Putamen (tissue), 1 donor: ENCODE data around the gene PI16.

Source experiments
- DNase-seq: peaks from one replicate; pipeline ENCODE4 v3.0.0-alpha.2; 2016; ENCODE audit warnings: low spot score

The PI16 gene, protein sequence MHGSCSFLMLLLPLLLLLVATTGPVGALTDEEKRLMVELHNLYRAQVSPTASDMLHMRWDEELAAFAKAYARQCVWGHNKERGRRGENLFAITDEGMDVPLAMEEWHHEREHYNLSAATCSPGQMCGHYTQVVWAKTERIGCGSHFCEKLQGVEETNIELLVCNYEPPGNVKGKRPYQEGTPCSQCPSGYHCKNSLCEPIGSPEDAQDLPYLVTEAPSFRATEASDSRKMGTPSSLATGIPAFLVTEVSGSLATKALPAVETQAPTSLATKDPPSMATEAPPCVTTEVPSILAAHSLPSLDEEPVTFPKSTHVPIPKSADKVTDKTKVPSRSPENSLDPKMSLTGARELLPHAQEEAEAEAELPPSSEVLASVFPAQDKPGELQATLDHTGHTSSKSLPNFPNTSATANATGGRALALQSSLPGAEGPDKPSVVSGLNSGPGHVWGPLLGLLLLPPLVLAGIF

DNA sequence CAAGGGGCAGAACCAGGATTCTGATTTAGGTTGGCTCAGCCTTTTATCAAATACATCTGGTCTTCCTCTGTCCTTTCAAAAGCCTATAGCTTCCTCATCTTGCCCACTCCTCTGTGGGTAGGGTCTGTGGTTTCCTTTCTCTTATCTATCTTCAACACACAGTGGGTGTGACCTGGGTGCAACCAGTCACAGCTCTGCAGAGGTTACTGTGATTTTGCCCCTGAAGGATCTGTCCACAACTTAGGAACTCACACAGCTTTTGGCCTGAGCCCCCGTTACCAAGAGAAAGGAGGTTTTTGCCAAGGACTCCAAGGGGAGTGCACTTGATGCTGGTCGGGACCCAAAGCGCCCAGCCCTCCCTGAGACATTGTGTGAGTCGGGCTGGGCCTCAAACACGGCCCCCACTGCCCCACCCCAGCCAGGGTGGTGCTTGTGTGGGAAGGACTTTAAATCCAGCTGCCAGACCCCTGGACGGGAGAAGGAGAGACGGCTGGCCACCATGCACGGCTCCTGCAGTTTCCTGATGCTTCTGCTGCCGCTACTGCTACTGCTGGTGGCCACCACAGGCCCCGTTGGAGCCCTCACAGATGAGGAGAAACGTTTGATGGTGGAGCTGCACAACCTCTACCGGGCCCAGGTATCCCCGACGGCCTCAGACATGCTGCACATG, at the start of gene PI16:
PI16 (plus strand) TSS at position 477 of the 670 bp plus-strand sequence; CDS start at position 500, 23 bp downstream.
- no peak for DNase-seq

DNA sequence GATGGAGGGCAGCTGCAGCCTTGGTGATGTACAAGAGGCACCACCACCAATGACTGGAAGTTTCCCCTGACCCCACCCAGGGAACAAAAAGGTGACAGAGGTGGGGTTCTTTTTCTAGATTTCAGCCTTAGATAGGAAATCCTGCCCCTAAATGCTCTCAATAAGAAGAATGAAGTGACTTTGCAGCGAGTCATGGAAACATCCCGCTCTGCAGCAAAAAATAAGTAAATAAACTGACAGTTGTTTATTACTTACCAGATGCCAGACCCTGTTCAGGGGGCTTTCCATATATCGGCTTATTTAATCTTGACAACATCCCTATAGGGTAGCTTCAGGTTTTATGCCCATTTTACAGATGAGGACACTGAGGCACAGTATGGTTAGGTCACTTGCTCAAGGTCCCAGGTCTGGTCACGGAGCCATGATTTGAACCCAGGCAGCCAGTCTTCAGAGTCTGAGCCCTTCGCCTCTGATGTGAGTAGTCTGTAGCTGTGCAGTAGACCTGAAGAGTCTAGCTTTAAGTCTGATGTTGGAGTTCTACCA, 49.6 kb upstream of the PI16 start:
- no peak for DNase-seq

DNA sequence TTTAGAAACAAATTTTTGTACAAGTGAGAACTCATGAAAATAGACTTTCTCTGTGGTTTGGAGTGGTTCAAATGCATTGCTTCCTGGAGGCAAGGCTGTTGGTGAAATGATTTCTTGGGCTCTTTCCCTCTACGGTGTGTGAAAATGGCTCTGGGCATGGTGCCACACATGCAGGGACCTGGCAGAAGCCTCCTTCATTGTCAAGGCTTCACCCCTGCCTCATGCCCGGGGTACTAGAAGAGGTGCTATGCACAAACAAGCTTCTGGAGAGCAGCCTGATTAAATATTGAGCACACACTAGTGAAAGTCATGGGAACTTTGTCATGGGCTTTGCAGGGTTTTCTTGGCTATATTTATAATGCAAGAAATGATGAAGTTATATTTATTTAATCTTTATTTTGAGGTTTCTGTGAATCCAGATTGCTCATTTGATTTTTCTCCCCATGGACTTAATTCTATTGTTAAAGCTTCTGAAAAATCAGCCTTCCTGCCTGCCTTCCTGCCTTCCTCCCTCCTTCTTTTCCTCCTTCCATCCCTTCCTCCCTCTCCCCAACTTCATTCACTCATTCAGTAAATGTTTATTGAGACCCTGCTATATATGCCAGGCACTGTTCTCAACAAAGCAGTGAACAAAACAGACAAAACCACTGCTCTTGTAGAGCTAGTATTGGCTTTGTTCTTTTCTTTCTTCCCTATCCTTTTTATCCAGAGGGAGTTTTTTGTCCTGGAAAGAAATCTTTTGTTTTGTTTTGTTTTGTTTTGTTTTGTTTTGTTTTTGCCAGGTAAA, 47.8 kb upstream of the PI16 start:
- no peak for DNase-seq

DNA sequence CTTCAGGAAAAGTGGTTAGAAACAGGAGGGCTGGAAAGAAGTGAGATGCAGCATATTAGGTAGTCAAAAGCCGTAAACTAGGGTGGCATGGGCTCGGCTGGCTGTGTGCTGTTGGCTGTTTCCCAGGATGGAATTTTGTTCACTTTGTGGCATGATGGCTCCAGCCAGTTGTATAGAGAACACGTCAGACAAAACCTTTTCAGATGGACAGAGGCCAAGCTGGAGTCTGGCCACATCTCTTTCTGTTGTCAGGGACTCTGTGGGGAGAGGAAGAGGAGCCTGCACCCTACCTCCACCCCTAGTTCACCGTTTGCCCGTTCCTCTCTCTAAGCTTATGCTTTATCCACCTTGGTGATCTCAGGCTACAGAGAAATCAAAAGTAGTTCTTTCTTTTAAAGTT, 46.8 kb upstream of the PI16 start:
- DNase-seq = no peak

DNA sequence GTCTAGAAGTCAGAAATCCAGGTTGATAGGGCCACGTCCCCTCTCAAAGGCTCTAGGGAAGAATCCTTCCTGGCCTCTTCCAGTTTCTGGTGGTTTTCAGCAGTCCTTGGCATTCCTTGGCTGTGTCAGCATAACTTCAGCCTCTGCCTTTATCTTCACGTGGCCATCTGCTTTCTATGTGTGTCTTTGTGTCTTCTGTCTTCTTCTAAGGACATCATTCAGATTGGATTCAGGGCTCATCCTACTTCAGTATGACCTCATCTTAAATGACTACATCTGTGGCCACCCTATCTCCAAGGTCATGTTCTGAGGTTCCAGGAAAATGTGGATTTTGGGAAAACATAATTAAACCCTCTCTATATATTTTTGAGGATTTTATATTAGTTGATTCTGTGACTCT, 45.8 kb upstream of the PI16 start:
- DNase-seq = no peak

DNA sequence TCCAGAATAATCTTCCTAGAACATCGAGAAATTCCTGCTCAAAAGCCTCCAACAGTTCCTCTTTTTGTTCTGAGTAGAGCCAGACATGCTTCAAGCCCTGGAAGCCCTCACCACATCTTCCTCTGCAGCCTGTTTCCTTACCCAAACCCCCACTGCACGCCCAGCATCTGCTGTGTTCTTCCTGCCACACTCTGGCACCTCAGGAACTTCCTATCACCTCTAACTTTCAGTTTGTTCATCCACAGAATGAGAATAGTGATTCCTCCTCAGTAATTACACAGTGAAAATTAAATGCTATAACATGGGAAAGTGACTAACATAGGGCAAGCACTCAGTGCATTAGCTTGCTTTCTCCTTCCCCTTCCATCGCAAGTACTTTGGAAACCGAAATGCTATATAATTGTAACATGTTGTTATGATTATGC, 42.5 kb upstream of the PI16 start:
- no peak for DNase-seq

DNA sequence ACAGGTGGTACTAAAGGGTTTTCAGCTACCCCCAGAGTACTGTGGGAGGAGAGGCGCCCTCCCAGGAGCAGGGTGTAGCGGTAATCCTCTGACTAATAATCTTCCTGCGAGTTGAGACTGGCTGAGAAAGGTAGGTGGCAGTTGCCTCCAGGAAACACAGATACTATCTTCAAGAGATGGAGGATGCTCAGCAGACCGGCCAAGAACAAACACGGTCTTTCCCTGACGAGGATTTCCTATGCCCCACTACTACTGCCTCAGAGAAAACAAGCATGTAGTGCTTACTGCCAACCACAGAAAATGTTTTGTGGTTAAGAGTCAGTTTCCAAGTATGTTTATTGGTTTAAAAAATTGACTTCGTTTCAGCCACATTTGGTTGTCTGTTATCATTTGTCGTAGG, 42.0 kb upstream of the PI16 start:
- peak; percentile 45 for DNase-seq

DNA sequence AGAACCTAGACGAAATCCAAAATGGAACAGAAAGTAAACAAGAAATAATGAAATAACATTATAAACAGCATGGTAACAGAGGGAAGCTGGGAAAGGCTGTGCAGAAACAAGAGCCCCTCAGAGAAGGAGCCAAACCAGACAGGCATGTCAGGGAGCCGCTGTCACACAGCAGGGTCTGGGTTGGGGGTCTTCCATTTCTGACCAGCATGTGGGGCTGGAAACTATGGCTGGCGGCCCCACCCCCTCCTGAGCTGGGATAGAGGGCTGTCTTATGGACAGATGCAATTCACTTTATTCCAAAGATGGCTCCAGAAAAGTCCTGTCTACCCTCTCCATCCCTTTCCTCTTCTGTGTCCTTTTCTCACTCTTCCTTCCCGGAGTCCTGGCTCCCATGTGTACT, 41.5 kb upstream of the PI16 start:
- DNase-seq = no peak

DNA sequence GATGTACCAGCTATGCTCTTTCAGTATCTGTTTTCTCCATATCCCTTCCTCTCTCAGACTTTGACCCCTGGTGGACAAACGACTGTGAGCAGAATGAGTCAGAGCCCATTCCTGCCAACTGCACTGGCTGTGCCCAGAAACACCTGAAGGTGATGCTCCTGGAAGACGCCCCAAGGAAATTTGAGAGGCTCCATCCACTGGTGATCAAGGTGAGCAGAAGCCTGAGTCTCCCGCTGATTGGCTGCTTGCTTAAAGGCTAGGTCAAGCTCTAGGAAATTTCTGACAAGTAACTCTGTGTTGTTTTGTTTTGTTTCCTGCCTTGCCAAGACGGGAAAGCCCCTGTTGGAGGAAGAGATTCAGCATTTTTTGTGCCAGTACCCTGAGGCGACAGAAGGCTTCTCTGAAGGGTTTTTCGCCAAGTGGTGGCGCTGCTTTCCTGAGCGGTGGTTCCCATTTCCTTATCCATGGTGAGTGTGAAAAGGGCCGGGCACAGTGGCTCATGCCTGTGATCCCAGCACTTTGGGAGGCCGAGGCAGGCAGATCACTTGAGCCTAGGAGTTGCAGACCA, 40.2 kb upstream of the PI16 start:
- DNase-seq = no peak

DNA sequence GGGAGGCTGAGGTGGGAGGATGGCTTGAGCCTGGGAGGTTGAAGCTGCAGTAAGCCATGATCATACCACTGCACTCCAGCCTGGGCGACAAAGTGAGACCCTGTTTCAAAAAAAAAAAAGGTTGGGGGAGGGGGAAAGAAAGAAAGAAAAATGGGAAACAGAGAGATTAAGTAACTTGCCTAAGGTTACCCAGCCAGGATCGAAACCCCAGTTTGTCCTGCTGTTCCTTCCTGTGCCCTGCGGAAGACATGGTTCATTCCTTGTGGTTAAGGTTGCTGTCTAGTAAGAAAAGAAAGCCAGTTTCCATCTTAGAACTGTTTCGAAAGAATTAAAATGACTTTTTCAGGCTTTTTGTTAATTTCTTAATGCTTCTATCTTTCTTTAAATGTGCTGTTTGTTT, 38.9 kb upstream of the PI16 start:
- DNase-seq = no peak

DNA sequence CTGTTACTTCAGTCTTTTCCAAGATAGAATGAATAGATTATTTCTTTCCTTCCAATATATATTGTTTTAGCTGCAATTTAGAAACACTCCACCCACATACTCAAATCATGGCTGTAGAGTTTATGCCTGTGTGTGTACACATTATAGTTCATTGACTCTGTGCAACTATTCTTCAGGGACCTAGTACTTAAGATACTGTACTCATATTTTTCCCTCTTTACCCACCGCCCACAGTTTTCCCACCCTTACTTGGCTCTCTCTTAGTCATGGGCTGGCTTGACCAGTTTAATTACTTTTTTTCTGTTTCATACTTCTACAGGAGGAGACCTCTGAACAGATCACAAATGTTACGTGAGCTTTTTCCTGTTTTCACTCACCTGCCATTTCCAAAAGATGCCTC, 38.4 kb upstream of the PI16 start:
- no peak for DNase-seq

DNA sequence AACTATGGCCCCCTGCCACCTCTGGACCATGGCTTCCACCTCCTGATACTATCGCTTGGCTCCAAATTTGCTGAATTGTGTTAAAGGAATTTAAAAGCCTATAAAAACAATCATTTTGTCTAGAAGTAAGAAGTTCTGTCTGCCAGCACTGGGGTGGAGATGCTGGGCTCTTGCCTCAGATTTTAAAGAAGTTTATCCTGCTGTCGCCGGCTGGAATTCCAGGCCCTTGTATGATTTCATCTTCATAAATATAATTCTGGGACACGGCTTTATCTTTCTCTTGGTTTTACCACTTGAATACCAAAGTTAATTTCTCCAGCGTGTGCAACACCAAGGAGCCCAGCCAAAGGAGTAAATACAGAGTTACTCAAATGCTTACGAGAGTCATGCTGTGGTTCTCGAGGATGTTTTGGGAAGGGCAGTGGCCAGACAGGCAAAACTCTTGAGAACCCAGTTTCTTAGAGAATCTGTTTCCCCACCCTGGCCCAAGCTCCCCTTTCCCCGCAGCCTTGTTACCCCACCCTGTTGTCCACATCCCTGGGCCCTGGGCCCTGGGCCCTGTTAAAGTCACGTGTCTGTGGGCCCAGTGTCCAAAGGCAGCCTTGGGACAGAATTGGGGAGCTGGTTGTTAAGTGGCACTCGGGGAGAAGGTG, 36.9 kb upstream of the PI16 start:
- DNase-seq = no peak

DNA sequence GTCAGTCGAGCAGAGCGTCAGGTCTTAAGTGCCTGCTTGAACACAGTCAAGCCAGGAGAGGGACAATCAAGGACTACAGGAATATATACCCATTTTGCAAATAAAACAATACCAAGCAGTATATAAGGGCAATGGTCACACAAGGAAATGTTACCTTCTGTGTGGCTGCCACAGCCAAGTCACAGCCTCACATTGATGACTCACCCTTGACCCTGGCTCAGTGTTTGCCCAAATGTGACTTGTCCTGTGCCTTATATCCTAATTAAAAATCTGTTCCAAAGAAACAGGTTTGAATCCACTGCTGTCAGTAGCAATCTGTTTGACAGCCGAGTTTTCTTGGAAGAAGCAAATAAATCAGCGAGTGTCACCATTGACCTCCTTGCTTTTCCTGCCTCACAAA, 34.5 kb upstream of the PI16 start:
- no peak for DNase-seq

DNA sequence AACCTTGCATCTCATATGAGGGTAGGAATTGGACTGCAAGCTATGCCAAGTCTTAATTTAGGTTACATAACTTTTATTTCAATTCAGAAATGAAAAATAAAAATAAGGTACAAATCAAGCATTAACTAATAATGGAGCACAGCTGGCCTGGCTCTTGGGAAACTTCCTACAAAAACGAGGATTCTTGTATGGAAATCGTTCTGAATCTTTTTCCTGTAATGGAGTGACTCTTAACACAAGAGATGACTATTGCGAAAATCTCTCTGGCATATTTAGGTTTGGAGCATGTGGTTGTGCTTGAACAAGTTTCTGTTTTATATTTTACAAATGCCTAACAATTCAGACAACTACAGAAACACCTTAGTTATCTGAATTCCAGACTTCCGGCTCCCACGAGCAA, 34.0 kb upstream of the PI16 start:
- DNase-seq = no peak

DNA sequence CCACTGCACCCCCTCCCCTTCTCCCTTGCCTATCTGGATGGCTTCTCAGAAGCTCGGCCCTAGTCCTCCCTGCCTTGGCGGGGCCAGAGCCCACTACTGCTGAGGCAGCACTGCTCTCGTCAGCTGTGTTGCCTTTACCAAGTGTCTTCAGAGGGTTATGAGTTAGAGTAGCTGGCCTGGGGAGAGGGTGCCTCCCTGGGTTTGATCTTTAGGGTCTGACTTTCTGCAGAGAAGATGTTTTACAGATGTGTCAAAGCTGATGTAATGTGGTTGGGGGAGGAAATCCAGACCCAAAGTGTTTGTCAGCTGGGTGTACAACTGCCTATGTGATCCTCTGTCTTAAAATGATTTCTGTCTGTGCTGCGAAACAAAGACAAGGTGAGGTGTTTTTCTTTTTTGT, 30.4 kb upstream of the PI16 start:
- no peak for DNase-seq

DNA sequence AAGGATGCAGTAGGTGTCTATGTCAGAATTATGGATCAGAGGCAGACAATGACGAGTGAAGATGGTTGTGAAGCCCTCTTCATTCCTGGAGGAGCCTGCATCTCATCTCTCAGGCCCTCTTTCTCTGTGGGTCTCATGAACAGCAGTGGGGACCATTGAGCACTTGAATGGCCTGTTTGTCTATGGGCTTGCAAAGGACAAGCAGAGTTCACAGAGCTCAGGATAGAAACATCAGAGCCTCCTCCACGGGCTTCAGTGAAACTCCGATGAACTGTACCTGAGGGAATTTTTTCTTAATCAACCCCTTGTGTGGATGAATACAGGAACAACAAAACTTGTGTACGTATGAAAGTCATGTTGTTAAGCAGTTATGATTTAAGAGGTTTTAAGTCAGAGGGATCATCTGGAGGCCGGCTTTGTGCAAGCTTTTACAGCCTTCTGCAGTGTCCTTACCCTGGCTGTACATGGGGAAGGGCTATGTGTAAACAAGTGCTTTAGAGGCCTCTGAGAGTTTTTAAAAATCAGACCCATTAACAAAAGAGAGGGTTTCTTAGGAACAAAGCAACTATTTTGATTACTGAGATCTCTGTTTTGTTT, 29.7 kb upstream of the PI16 start:
- no peak for DNase-seq

DNA sequence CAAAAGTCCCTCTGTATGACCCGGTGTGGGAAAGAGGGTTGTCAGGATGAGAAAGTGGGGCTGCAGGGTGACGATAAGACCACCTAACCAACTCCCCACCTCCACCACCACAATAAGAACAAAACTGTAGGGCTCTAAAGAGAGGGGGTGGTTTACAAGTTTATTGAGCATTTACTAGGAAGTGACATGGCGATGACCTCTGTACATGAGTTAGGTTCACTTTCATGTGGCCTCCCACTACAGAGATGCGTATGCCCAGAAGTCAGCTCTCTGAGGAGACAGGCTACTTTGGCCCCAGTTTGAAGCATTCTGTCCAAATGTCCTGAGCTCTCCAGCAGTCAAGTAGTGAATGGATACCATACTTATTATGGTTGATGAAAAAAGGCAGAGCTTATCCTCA, 28.7 kb upstream of the PI16 start:
- DNase-seq = no peak

DNA sequence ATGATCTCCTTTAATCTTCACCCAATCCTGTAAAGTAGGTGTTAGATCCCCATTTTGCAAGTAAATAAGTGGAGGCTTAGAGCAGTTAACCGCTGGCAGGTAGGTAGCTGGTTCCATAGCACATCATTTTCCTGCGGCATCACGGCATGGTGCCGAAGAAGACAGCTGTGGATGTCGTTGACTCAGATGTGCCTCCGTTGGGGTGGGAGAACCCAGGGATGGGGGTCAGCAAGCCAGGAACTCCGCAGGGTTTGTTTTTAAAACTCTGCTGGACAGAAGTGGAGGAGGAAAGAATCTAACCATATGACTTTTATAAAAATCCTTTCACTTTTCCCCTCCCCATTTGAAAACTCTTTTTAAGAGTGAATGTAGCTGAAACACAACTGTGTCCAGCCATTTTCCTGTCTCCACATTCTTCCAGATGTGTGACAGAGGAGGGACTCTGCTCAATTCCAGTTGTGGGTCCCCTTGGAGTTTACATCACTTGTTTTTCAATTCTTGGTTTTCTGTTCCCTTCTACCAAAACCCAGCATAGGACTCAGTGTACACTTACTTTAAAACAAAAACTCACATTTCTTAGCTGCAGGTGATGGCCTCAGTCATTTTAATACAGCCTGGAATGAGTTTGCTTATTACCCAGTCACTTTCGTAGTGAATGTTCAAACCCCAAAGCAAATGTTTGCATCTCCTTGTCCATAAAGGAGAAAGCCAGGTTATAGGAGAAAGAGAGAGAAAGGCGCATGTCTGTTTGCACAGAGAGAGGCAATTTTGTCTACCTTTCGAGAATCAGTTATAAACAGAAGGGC, 27.6 kb upstream of the PI16 start:
- no peak for DNase-seq

DNA sequence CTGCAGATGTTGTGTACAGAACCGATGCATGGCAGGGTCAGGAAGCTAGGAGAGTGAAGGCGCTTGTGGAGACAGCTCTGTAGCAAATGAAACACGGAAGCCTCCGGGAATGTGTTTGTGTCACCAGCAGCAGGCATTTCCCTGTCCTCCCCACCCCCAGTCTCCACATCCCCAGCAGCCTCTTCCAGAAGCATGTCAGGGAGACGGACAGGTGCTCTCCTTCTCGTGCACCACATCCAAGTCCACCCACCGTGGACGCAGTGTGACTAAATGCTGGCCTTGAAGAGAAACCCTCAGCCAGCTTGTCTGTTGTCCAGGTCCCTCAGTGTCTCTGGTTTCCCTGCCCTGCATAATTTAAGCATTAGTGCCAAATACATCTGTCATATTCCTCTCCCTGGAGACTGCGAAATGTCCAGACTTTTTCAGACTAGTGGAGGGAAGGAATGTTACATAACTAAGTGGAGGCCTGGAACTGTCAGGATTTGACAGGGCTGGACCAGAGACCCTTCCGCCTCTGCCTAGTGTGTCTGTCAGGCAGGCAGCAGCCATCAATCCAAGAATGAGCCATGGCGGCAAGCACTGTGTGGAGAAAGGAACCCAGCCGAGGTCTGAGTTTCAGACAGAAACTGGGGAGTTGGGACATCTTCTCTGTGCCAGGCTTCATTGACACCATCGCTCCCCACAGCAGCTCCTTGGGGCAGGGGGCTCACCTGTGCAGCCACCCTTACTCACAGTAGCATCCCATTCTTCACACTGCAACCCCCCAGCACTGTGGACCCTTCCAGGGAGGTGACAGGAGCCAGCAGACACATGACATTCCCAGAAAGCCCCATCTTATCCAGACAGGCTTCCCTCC, 26.6 kb upstream of the PI16 start:
- DNase-seq = no peak
